B cell (primary cell): ENCODE data around the gene UBAC2. TPM values are rescaled to one million over a fixed set of nuclear protein-coding genes. Genes with fewer than 3 reads are reported as not detected.

Experiments
- ATAC-seq: fragments of 200-7000 bp; cut with Tn5 transposase; one replicate; pipeline ENCODE4 v1.10.0; 2021; ENCODE audit warnings: low read depth, mild to moderate bottlenecking, moderate number of reproducible peaks, moderate library complexity
- CTCF ChIA-PET: fragments of 350-600 bp; sonication (Branson Sonifier 250); formaldehyde crosslinking; loops from one replicate; lab custom pipeline; 2021; ENCODE audit warnings: antibody characterized with exemption, inconsistent platforms; lab: Charles Lee
- POLR2A ChIA-PET: fragments of 350-600 bp; sonication (Branson Sonifier 250); formaldehyde crosslinking; loops from one replicate; lab custom pipeline; 2021; ENCODE audit warnings: antibody characterized with exemption; lab: Charles Lee
- DNase-seq: peaks from one replicate; pipeline ENCODE4 v3.0.0; 2013
- H2AFZ ChIP-seq: 2 replicates; pipeline ENCODE4 v1.6.1; 2012; ENCODE audit warnings: mild to moderate bottlenecking, low read depth, low read length; ENCODE audit not compliant: insufficient read depth, poor library complexity, severe bottlenecking
- H3K27ac ChIP-seq, 2 donors: 1 replicate in 1 of 2; 2 replicates in 1 of 2; pipeline ENCODE4 v1.5.1; 2012 to 2013; ENCODE audit warnings: low read length in 2 of 2, mild to moderate bottlenecking in 2 of 2, moderate library complexity in 1 of 2
- H3K27me3 ChIP-seq, 4 experiments: fragments of 200-600 bp in 1 of 4; sonication (generic) in 1 of 4; replicated peaks in 1 of 4; 1 replicate in 2 of 4; 2 replicates in 2 of 4; pipeline versions ENCODE4 v1.6.1 to v1.7.0; 2013 to 2016; ENCODE audit warnings: low read length in 3 of 4, mild to moderate bottlenecking in 2 of 4, mixed read lengths in 1 of 4, moderate library complexity in 1 of 4; ENCODE audit not compliant: insufficient read depth in 4 of 4, control insufficient read depth in 3 of 4; ENCODE audit errors: control extremely low read depth in 1 of 4
- H3K36me3 ChIP-seq, 2 experiments: replicated peaks in 1 of 2; 1 replicate in 1 of 2; 2 replicates in 1 of 2; pipeline versions ENCODE4 v1.6.1 to v1.7.1; 2013; ENCODE audit warnings: low read length in 1 of 2; ENCODE audit not compliant: insufficient read depth in 2 of 2, control insufficient read depth in 1 of 2; ENCODE audit errors: control extremely low read depth in 1 of 2, extremely low read depth in 1 of 2
- H3K4me1 ChIP-seq, 2 donors: fragments of 200-600 bp in 1 of 2; sonication (generic) in 1 of 2; 1 replicate in 1 of 2; 2 replicates in 1 of 2; pipeline versions ENCODE4 v1.5.1 to v1.6.1; 2013 to 2017; ENCODE audit warnings: low read length in 2 of 2; ENCODE audit not compliant: control insufficient read depth in 2 of 2, insufficient read depth in 2 of 2
- H3K4me2 ChIP-seq: replicated peaks from 2 replicates; pipeline ENCODE3; 2012; ENCODE audit warnings: mild to moderate bottlenecking, low read depth, low read length; ENCODE audit not compliant: poor library complexity, severe bottlenecking
- H3K4me3 ChIP-seq, 5 experiments: fragments of 200-600 bp in 1 of 5; sonication (generic) in 1 of 5; 1 replicate in 3 of 5; 2 replicates in 2 of 5; pipeline versions ENCODE4 v1.5.1 to v1.7.0; 2011 to 2016; ENCODE audit warnings: low read length in 4 of 5, mild to moderate bottlenecking in 4 of 5, low read depth in 2 of 5, control low read depth in 1 of 5, moderate library complexity in 1 of 5; ENCODE audit not compliant: insufficient read depth in 1 of 5; ENCODE audit errors: control extremely low read depth in 1 of 5, extremely low read depth in 1 of 5
- H3K79me2 ChIP-seq: fragments of 200-600 bp; sonication (generic); one replicate; pipeline ENCODE4 v1.6.0; 2016; ENCODE audit warnings: low read length; ENCODE audit not compliant: control insufficient read depth, insufficient read depth
- H3K9ac ChIP-seq: fragments of 200-600 bp; sonication (generic); 2 replicates; pipeline ENCODE4 v1.6.1; 2017; ENCODE audit warnings: mild to moderate bottlenecking, low read length, moderate library complexity
- H3K9me3 ChIP-seq, 3 donors: one replicate each; pipeline versions ENCODE4 v1.6.1 to v1.7.1; 2013; ENCODE audit warnings: low read length in 2 of 3; ENCODE audit not compliant: control insufficient read depth in 2 of 3, insufficient read depth in 1 of 3; ENCODE audit errors: control extremely low read depth in 1 of 3
- H4K20me1 ChIP-seq: 2 replicates; pipeline ENCODE4 v1.6.0; 2012; ENCODE audit warnings: mild to moderate bottlenecking, low read length; ENCODE audit not compliant: insufficient read depth, control insufficient read depth, poor library complexity, severe bottlenecking
- H3K27ac Mint-ChIP-seq: one replicate; pipeline ENCODE4 v1.8.0; 2021; ENCODE audit warnings: mixed read lengths
- H3K27me3 Mint-ChIP-seq: one replicate; pipeline ENCODE4 v1.8.0; 2021; ENCODE audit warnings: mixed read lengths
- H3K4me1 Mint-ChIP-seq: one replicate; pipeline ENCODE4 v1.8.0; 2021; ENCODE audit warnings: mixed read lengths
- H3K4me3 Mint-ChIP-seq: one replicate; pipeline ENCODE4 v1.8.0; 2021; ENCODE audit warnings: mixed read lengths
- H3K9me3 Mint-ChIP-seq: one replicate; pipeline ENCODE4 v1.8.0; 2022; ENCODE audit warnings: mixed read lengths; ENCODE audit not compliant: insufficient read depth
- EZH2 ChIP-seq: IDR thresholded peaks from 2 replicates; pipeline ENCODE4 v1.6.1; 2012; ENCODE audit warnings: borderline replicate concordance, low read depth, mild to moderate bottlenecking, moderate library complexity, low read length; ENCODE audit not compliant: insufficient read depth, poor library complexity, severe bottlenecking
- WGBS: methylation state at CpG from one replicate; pipeline ENCODE4 v1.1.5; 2013; ENCODE audit warnings: missing lambda C conversion rate; ENCODE audit not compliant: insufficient coverage; 5-methylcytosine and 5-hydroxymethylcytosine counted together
- intact Hi-C: fragments of 100-400 bp; cut with micrococcal nuclease; formaldehyde crosslinking; loops from one replicate; pipeline ENCODE4 v1.10.0; 2022
- polyA plus RNA-seq: library from polyadenylated mRNA; depleted of rRNA; stranded (reverse); fragments of >200 nt; gene quantifications from 2 replicates; pipeline ENCODE4 v1.2.3, GENCODE V29; 2012
- total RNA-seq, 2 donors: library from RNA; stranded (reverse); fragments of 120-200 nt in 1 of 2; gene quantifications; 1 replicate in 1 of 2; 2 replicates in 1 of 2; pipeline versions ENCODE4 v1.2.3 to v1.2.4, GENCODE V29; 2013 to 2022
- TF ChIP-seq, protein P1 (sequence below): fragments of 200-600 bp; IDR thresholded peaks from one replicate; pipeline ENCODE4 v1.8.0; 2022; ENCODE audit warnings: antibody characterized with exemption, mild to moderate bottlenecking

UBAC2 gene
- total and polyA plus RNA-seq, 2 donors (not counting 1 experiment from before 2014, with no cell fraction given): 56.3 to 60.8 TPM

DNA sequence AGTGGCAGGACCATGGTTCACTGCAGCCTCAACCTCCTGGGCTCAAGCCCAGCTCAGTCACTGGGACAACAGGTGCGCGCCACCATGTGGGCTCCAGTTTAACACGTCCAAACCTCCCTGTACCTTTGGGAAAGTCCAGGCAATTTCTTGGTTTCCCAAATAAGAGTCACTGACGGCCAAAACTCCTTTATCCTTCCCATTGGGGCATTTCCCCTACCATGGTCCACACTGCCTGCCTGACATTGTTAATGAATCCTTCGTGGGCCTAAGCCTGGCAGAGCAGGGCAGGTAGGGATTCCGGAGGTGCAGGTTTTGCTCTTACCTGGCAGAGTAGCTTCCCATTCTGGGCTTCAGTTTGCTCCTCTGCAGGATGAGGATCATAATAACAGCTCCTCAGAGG is 234.5 kb downstream of the UBAC2 start:
- Mint-ChIP-seq H3K9me3 (peaks cover 4% of the 10 kb centered on the region), H3K27ac (peak overlapping the region; percentile 82), H3K4me1 (peaks cover 76% of the 10 kb centered on the region), H3K4me3 (no peak overlapping the region), H3K27me3 (no peaks in the 10 kb centered on the region)
- Histone ChIP-seq H3K4me2 (no peak overlapping the region), H3K4me3 (no peak overlapping the region), H3K9me3 (peaks cover 0 to 12% (median 3%) of the 10 kb centered on the region in 3 donors), H4K20me1 (no peaks in the 10 kb centered on the region), H3K27ac (peak overlapping the region in 1 of 2 donors; percentile 6), H3K4me1 (peaks cover 50 to 82% of the 10 kb centered on the region in 2 donors), H3K27me3 (no peaks in the 10 kb centered on the region), H2AFZ (no peak overlapping the region), H3K36me3 (no peaks in the 10 kb centered on the region), H3K9ac (no peak overlapping the region), H3K79me2 (no peaks in the 10 kb centered on the region)
- intact Hi-C loops: loop anchor here (5.0 to 10.0 kb wide), 3 partner anchors 107 to 348 kb away; partner anchors contain the start of gene GPR183
- CTCF ChIA-PET: interaction anchor here (0.6 to 12.1 kb wide), 29 partner anchors 12 to 321 kb away, joined by 3 to 545 read pairs (median 9); partner anchors contain the start of genes GPR183 and UBAC2
- no peak for ATAC-seq
- DNase-seq: no peak
- POLR2A ChIA-PET: interaction anchor here (0.6 to 2.7 kb wide), 3 partner anchors 129 to 207 kb away, joined by 3 to 14 read pairs (median 4); no protein-coding TSS in a partner anchor
- WGBS: 74% methylated on average over 6 of the region's 6 CpGs
- TF ChIP-seq, protein P1, sequence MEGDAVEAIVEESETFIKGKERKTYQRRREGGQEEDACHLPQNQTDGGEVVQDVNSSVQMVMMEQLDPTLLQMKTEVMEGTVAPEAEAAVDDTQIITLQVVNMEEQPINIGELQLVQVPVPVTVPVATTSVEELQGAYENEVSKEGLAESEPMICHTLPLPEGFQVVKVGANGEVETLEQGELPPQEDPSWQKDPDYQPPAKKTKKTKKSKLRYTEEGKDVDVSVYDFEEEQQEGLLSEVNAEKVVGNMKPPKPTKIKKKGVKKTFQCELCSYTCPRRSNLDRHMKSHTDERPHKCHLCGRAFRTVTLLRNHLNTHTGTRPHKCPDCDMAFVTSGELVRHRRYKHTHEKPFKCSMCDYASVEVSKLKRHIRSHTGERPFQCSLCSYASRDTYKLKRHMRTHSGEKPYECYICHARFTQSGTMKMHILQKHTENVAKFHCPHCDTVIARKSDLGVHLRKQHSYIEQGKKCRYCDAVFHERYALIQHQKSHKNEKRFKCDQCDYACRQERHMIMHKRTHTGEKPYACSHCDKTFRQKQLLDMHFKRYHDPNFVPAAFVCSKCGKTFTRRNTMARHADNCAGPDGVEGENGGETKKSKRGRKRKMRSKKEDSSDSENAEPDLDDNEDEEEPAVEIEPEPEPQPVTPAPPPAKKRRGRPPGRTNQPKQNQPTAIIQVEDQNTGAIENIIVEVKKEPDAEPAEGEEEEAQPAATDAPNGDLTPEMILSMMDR: no peak

DNA sequence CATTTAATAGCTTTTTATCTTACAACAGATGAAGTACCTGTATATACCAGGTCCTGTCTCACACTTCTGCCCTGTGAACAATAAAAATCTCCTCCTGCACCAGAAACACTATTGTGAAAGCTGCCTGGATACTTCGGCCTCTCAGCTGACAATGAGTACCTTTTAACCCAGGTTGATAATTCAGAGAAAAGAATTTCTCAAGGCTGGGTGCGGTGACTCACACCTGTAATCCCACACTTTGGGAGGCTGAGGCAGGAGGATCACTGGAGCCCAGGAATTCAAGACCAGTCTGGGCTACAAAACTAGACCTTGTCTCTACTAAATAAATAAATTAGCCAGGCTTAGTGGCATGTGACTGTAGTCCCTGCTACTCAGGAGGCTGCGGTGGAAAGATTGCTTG is 235.3 kb downstream of the UBAC2 start:
- CTCF ChIA-PET: interaction anchor here (0.7 to 12.1 kb wide), 34 partner anchors 13 to 259 kb away, joined by 3 to 545 read pairs (median 9); partner anchors contain the start of genes GPR183 and UBAC2
- Histone ChIP-seq H4K20me1 (no peaks in the 10 kb centered on the region), H3K9me3 (peaks cover 0 to 11% (median 3%) of the 10 kb centered on the region in 3 donors), H3K27ac (no peak overlapping the region), H2AFZ (no peak overlapping the region), H3K4me1 (peaks cover 50 to 77% of the 10 kb centered on the region in 2 donors), H3K9ac (no peak overlapping the region), H3K36me3 (no peaks in the 10 kb centered on the region), H3K4me3 (no peak overlapping the region), H3K4me2 (no peak overlapping the region), H3K79me2 (no peaks in the 10 kb centered on the region), H3K27me3 (no peaks in the 10 kb centered on the region)
- DNase-seq (no peak), ATAC-seq (no peak)
- intact Hi-C loops: loop anchor here (1.0 to 10.0 kb wide), 5 partner anchors 60 to 349 kb away; partner anchors contain the start of genes CLYBL and GPR183
- WGBS: 13% methylated on average over 1 of the region's 3 CpGs
- TF ChIP-seq, protein P1: no peak
- no peak for TF ChIP-seq EZH2
- H3K27me3 Mint-ChIP-seq: no peaks in the 10 kb centered on the region
- H3K4me3 Mint-ChIP-seq: no peak overlapping the region
- peaks cover 4% of the 10 kb centered on the region for H3K9me3 Mint-ChIP-seq
- POLR2A ChIA-PET: interaction anchor here (0.8 to 2.7 kb wide), 6 partner anchors 61 to 235 kb away, joined by 3 to 14 read pairs (median 4); partner anchors contain the start of gene UBAC2
- peak overlapping the region; percentile 82 for H3K27ac Mint-ChIP-seq
- H3K4me1 Mint-ChIP-seq: peaks cover 69% of the 10 kb centered on the region
